HEK293 (cell line): Measurements from ENCODE around the gene ZWILCH.
A peak's percentile ranks its signal among the peaks of the same experiment; 100 is the strongest.

Experiments used
- CTCF ChIA-PET: fragments of 350-600 bp; formaldehyde crosslinking; extraction: SDS; loops from one replicate; lab custom pipeline; 2021; ENCODE audit warnings: antibody characterized with exemption; lab: Yijun Ruan, JAX
- POLR2A ChIA-PET: fragments of 300-600 bp; formaldehyde crosslinking; extraction: SDS; loops from one replicate; lab custom pipeline; 2020; ENCODE audit warnings: antibody characterized with exemption, inconsistent platforms; lab: Yijun Ruan, JAX
- H3K27ac ChIP-seq: fragments of 200-500 bp; sonication (Bioruptor generic); 2 replicates; pipeline ENCODE4 v1.5.1; 2014; ENCODE audit warnings: low read depth, low read length, control low read depth, inconsistent platforms; ENCODE audit errors: extremely low read depth
- H3K36me3 ChIP-seq, 2 experiments: fragments of 200-500 bp in 1 of 2; sonication (Bioruptor generic) in 1 of 2; 1 replicate in 1 of 2; 2 replicates in 1 of 2; pipeline ENCODE4 v1.5.1; 2014 to 2017; ENCODE audit warnings: inconsistent platforms in 2 of 2, low read length in 2 of 2; ENCODE audit not compliant: control insufficient read depth in 2 of 2, insufficient read depth in 1 of 2
- H3K4me1 ChIP-seq: fragments of 200-500 bp; sonication (Bioruptor generic); 2 replicates; pipeline ENCODE4 v1.5.1; 2014; ENCODE audit warnings: mild to moderate bottlenecking, low read length, inconsistent platforms; ENCODE audit not compliant: control insufficient read depth, insufficient read depth
- H3K4me3 ChIP-seq: 2 replicates; pipeline ENCODE4 v1.5.1; 2011; ENCODE audit warnings: low read depth, mild to moderate bottlenecking, control low read depth, low read length, moderate library complexity
- H3K9me3 ChIP-seq: fragments of 200-500 bp; sonication (Bioruptor generic); 2 replicates; pipeline ENCODE4 v1.5.1; 2014; ENCODE audit warnings: low read depth, low read length, inconsistent platforms; ENCODE audit not compliant: control insufficient read depth, insufficient read depth
- EGR2 ChIP-seq: fragments of 450-650 bp; formaldehyde crosslinking; IDR thresholded peaks from 2 replicates; pipeline ENCODE4 v1.5.1; 2016; ENCODE audit warnings: low read depth, missing biosample characterization, missing genetic modification characterization
- GLI4 ChIP-seq: fragments of 450-650 bp; formaldehyde crosslinking; IDR thresholded peaks from 2 replicates; pipeline ENCODE4 v1.5.1; 2016; ENCODE audit warnings: missing biosample characterization, missing genetic modification characterization
- KLF17 ChIP-seq: fragments of 450-650 bp; formaldehyde crosslinking; IDR thresholded peaks from 2 replicates; pipeline ENCODE4 v1.5.1; 2016; ENCODE audit warnings: missing biosample characterization, missing genetic modification characterization
- PRDM10 ChIP-seq: fragments of 450-650 bp; formaldehyde crosslinking; IDR thresholded peaks from 2 replicates; pipeline ENCODE4 v1.5.1; 2016; ENCODE audit warnings: missing biosample characterization, missing genetic modification characterization
- PRDM2 ChIP-seq: fragments of 450-650 bp; formaldehyde crosslinking; IDR thresholded peaks from 2 replicates; pipeline ENCODE4 v1.5.1; 2016; ENCODE audit warnings: missing biosample characterization, missing genetic modification characterization, borderline replicate concordance
- ZBTB6 ChIP-seq: fragments of 450-650 bp; formaldehyde crosslinking; IDR thresholded peaks from 2 replicates; pipeline ENCODE4 v1.5.1; 2017; ENCODE audit warnings: missing biosample characterization, missing genetic modification characterization
- ZFHX2 ChIP-seq: fragments of 450-650 bp; formaldehyde crosslinking; conservative IDR thresholded peaks from 2 replicates; pipeline ENCODE4 v1.5.1; 2016; ENCODE audit warnings: missing biosample characterization, missing genetic modification characterization
- ZNF114 ChIP-seq: fragments of 450-650 bp; formaldehyde crosslinking; IDR thresholded peaks from 2 replicates; pipeline ENCODE4 v1.5.0; 2017; ENCODE audit warnings: missing biosample characterization, missing genetic modification characterization
- ZNF362 ChIP-seq: fragments of 450-650 bp; formaldehyde crosslinking; IDR thresholded peaks from 2 replicates; pipeline ENCODE4 v1.5.1; 2016; ENCODE audit warnings: missing biosample characterization, missing genetic modification characterization
- ZNF37A ChIP-seq: fragments of 450-650 bp; IDR thresholded peaks from 2 replicates; pipeline ENCODE4 v1.5.1; 2018; ENCODE audit warnings: missing biosample characterization, missing genetic modification characterization
- ZNF548 ChIP-seq: fragments of 450-650 bp; formaldehyde crosslinking; IDR thresholded peaks from 2 replicates; pipeline ENCODE4 v1.5.1; 2016; ENCODE audit warnings: missing biosample characterization, missing genetic modification characterization
- ZNF560 ChIP-seq: fragments of 450-650 bp; formaldehyde crosslinking; IDR thresholded peaks from 2 replicates; pipeline ENCODE4 v1.5.1; 2017; ENCODE audit warnings: missing biosample characterization, missing genetic modification characterization, borderline replicate concordance
- ZNF600 ChIP-seq: fragments of 450-650 bp; formaldehyde crosslinking; IDR thresholded peaks from 2 replicates; pipeline ENCODE4 v1.5.1; 2016; ENCODE audit warnings: missing biosample characterization, missing genetic modification characterization
- ZNF626 ChIP-seq: fragments of 450-650 bp; sonication (Bioruptor Pico); formaldehyde crosslinking; IDR thresholded peaks from 2 replicates; pipeline ENCODE4 v1.5.1; 2018; ENCODE audit warnings: missing biosample characterization, missing genetic modification characterization, inconsistent platforms
- ZSCAN16 ChIP-seq: fragments of 450-650 bp; formaldehyde crosslinking; IDR thresholded peaks from 2 replicates; pipeline ENCODE4 v1.5.1; 2016; ENCODE audit warnings: missing biosample characterization, missing genetic modification characterization

The ZWILCH gene

GRCh38 chr15:66474963-66475362, 30.2 kb upstream of the ZWILCH start (continued):
- TF ChIP-seq KLF17 (tag by site-specific recombination) (no peak), ZNF626 (tag by site-specific recombination) (no peak), ZSCAN16 (tag by site-specific recombination) (no peak), ZNF600 (no peak), ZNF114 (tag by site-specific recombination) (no peak), ZNF560 (tag by site-specific recombination) (no peak), ZBTB6 (tag by site-specific recombination) (no peak), PRDM10 (no peak), PRDM2 (tag by site-specific recombination) (no peak), ZNF37A (tag by site-specific recombination) (no peak), ZNF362 (tag by site-specific recombination) (no peak)

GRCh38 chr15:66476535-66476934, 28.6 kb upstream of the ZWILCH start:
- TF ChIP-seq EGR2 (tag by site-specific recombination), result peak; percentile 79
- TF ChIP-seq ZNF548 (tag by site-specific recombination), result no peak
- TF ChIP-seq ZFHX2 (tag by site-specific recombination), result peak; percentile 85
- no peak for TF ChIP-seq GLI4
- H3K9me3 ChIP-seq, result no peaks in the 10 kb centered on the region
- H3K36me3 ChIP-seq, result peaks cover 0 to 8% of the 10 kb centered on the region in 2 experiments; a peak in 2 of 3 replicates
- H3K4me3 ChIP-seq, result no peak overlapping the region
- no peak overlapping the region for H3K27ac ChIP-seq
- ChIA-PET POLR2A (no interaction called here), CTCF (no interaction called here)
- H3K4me1 ChIP-seq, result no peaks in the 10 kb centered on the region
